ENCODE measurements around the gene EREG.

Gene EREG

DNA sequence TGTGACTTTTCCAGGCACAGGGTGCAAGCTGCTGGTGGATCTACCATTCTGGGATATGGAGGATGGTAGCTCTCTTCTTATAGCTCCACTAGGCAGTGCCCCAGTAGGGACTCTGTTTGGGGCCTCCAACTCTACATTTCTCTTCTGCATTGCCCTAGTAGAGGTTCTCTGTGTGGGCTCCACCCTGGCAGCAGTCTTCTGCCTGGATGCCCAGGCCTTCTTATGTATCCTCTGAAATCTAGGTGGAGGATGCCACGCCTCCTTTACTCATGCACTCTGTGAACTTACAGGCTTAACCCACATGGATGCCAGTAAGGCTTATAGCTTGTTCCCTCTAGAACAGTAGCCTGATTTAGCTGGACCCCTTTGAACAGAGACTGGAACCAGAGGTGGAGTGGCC lies 20.9 kb upstream of the EREG start:
- no peak for DNase-seq

DNA sequence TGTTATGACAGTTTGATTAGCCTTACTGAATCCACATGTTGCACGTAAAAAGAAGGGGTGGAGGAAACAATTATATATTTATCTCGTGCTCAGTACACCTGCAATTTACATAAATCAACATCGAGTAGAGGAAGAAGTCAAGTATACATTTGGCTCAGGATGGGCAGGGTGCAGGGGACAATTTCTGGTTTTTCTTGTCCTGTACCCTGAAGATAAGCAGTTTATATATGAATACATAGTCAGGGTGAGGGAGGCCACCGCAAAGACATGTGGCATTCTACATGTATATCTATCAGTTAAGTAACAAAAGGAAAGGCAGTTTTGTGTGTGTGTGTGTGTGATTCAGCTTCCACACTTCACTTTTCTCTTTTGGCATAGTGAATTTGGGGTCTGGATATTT lies 11.1 kb upstream of the EREG start:
- DNase-seq = no peak

DNA sequence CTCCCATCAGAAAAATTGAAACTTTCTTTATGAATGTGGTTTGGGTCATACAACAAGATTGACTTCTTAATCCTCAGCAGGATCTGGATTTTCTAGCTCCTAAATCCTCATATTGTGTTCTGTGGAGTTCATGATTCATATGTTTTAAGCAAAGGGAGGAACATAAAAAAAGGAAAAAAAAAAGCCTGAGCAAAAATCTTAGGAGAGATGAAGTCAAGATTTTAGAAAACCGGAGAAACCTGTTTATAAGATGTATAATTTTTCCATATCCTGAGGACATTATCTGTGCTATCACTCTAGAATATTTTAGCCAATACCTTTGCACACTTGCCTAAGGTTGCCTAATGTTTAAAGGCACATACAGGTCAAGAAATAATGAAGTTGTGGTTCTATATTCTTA lies 7.0 kb upstream of the EREG start:
- no peak for DNase-seq

DNA sequence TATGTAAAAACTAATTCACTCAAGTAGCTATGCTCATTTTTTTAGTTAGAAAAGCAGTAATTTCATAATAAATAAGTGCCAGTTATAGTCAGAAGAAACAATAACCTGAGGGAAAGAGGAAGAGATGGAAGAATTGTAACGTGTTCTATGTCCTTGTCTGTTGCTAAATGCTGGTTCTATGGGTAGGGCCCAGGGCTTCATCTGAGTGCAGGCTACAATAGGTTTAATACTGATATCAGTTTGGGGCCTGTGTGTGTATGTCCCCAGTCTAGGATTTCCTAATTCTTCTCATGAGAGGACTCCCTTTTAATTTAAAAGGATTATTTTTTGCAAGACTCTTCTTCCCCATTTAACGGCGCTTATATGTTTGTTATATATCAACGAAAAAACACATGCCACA lies 3.3 kb upstream of the EREG start:
- DNase-seq = no peak

DNA sequence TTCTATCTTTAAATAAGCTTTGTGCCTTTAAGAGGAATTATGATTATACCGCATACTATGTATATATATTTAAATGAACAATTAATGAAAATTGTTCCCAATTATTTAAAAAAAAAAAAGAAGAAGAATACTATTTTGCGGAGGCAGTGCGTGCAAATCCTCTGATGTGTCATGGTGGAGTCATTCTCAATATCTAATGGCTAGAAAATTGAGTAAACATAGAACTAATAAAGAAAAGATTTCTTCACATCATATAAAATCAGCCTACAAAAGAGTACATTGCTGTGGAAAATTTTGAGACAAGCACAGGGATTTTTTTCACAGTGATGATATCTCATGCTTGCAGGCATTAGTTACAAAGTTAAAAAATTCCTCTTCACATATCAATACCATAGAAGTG lies 2.6 kb upstream of the EREG start:
- no peak for DNase-seq

DNA sequence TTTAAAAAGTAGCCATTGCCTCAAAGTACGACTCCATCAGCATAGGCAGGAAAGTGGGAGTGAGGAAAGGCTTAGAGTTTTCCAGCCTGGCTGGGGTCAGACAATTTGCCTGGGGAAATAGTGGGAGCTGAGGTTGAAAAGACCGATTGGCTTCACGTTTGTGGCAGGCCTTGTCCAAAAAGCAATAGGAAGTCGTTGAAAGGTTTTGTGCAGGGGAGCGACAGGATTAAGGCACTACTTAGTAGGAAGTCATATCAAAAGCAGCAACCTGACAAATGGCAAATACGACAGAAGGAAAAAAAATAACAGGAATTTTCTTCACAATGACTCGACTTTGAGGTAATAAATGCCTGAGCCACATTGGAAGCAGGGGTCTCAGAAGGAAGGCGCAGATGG lies 691 bp upstream of the EREG start:
- DNase-seq = no peak

DNA sequence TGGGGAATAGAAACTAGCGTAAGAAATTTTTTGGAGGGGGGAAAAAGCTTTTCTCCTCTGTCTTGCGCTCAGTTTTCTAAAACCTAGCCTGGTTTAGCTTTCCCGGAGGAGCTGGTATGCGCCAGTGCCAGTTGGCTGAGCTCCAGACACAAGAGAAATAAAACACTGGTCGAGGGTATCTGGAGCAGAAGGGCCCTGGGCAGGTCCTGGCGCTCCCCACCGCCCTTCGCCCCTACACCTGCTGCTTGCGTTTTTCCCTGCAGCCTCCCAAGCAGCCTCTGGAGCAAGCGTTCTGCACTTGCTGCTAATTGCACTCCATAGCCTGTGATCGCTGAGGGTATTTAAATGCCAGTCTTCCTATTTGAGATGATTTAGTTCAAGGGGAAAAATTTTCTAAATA lies 816 bp downstream of the EREG start:
- peak in 4 of 51 donors; percentile 0 to 10 (median 4) for DNase-seq

DNA sequence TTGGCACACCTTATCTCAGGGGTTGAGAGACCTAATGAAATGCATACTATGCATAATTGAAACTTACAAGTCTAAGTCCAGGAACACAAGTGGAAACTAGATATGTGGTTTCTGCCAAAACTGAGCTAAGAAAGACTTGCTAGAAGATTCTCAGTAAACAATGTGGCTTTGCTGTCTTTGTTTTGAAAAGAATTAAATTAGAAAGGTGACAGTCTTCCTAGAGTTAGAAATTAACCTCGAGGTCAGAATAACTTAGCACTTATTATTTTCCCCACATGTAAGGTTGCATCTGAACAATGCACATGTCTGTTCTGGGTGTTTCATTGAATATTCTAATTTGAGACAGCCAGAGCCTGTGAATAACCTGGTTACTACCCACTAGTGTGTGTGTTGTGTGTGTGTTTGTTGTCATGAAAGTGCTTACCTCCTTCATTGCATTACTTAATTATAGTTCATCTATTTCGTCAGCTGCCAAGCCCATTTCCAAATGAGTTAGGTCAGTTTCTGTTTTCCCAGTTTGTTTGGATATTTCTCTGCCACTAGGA lies 1.5 kb downstream of the EREG start:
- no peak for DNase-seq

DNA sequence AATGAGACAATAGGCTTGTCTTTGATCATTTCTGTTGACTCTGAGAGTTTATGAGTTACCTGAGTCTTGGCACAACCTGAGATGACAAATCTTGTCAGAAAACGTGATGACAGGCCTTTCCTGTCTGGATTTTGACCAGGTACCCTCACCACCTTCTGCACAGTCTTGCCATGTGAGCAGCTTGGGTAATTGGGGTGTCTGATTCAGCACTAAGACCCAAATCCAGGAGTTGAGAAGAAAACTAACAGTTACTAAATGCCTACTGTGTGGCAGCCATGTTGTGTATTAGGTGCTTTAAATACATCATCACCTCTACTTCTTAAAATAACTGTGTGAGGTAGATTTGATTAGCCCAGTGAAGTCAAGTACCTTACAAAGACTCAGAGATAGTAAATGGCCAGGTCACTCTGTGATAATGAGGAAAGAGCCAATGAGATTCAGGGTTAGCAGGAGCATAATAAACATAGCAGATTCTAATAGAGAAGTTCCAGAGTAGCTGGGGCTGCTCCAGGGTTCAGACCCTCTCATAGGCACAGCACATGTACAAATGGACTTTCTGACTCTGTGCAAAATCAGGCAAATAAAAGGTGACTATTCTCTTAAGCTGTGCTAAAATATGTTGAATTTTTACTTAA lies 2.8 kb downstream of the EREG start:
- DNase-seq = no peak

DNA sequence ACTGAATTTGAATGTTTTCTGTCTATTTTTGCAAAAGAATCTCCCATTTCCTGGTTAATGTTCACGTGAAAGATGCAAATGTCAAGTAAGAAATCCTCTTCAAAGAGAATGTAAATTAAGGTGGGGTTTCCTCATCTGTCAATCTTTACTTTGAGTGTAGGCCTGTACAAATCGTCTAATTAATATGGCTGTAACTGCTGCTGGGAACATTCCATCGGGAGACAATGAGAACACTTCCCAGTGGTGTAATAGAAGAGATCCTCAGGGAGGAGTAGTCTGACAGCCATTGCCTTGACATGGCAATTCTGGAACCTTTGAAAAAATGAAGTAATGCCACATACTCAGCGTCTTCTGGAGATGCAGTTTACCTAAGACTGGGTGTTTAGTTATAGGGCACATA lies 3.7 kb downstream of the EREG start:
- DNase-seq = no peak

DNA sequence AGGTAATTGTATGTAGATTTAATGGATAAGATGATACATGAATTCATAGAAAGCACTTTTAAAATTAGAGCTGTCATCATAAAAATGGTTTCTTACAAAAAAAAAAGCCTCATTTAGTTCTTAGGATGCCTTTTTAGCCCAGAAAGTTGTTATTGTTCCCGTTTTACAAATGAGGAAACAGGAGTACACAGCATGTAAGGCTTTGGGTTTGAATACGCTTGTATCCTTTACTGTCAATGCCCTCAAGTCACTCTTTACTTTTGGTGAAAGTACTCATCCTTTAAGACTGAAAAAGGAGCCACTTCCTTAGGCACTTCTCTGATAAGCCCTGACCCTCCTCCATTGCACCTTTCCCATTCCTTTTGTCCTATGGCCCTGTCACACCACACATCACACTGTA lies 4.9 kb downstream of the EREG start:
- DNase-seq = no peak

DNA sequence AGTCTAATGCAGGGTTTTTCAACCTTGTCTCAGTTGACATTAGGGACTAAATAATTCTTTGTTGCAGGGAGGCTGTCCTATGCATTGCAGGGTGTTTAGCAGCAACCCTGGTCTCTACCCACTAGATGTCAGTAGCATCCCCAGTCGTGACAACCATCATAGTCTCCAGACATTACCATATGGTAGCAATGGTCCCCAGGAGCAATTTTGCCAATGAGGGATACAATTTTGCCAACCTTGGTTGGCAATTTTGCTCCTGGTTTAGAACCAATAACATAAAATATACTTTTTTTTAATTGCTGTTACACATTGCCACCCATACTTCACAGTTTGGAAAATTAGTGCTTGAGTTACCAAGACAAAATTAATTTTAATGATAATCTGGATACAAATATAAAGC lies 6.0 kb downstream of the EREG start:
- peak in 6 of 51 donors; percentile 2 to 8 (median 4) for DNase-seq

DNA sequence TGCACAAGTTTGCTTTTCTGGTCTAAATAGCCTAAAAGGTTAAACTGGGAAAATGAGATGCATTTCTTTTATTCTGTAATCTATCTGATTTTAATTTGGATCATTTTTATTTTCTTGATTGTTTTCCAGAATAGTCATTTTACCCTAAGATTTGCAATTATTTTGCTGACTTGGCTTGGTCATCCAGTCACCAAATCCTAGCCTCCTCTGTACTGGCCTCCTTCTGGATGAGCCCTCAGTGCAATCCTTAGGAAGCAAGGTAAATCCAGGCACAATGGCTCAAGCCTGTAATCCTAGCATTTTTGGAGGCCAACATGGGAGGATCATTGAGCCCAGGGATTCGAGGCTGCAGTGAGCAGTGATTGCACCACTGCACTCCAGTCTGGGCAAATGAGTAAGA lies 9.2 kb downstream of the EREG start:
- DNase-seq = no peak

DNA sequence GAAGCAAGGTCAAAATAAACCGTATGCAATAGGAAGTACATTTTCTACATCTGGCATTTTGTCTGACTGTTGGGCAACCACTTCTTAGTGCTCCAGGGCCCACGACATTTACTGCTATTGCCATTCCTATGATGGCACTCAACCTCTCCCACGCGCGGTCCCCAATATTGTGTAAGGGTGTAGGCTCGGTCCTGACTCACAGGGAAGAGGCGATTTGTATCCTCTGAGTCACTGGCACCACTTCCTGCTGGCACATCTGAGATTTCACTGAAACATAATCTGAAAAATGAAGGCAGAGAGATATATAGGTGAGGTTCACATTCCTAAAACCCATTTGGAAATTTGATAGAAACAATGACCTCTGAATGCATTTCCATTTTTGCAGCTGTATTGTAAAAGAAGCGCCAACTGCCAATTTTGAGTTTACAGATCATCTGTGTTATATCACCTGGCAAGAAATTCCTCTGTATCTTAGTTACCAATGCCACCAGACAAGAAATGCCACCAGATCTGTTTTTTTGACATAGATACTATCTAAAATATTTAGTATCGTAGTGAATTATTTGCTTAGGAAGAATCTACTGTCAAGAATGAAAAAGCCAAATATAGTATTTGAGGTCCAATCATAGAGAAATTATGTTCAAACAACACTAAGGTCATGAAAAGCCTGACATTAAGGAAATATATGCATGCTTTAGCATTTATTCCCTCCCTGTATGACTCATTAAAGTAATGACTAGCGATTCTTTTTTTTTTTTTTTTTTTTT lies 9.8 kb downstream of the EREG start:
- peak in 1 of 51 donors; percentile 9 for DNase-seq

DNA sequence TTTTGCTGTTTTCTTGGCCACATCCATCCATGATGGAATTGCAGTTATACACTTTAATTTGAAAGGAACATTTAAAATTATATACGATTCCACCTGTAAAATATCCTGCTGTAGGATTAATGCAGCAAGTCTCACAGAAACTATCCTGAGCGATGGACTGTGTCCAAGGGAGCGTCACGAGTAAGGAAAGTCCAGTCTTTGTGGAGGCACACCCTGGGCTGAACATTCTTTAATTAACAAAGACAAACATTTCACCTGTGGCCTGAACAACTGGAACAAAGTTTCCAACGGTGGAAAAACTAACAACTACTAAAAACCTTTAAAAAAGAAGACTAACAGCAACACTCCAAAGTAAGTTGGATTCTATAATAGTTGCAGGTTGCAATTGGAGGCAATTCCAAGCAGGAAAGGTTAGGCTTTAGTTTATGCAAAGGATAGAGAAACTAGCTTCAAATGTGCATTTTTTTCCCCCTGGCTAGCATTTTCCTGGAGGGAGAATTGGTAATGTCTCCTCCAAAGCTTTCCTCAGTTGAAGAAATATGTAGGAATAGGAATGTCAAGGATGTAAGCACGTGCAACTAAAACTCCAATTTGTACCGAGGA lies 11.0 kb downstream of the EREG start:
- no peak for DNase-seq

DNA sequence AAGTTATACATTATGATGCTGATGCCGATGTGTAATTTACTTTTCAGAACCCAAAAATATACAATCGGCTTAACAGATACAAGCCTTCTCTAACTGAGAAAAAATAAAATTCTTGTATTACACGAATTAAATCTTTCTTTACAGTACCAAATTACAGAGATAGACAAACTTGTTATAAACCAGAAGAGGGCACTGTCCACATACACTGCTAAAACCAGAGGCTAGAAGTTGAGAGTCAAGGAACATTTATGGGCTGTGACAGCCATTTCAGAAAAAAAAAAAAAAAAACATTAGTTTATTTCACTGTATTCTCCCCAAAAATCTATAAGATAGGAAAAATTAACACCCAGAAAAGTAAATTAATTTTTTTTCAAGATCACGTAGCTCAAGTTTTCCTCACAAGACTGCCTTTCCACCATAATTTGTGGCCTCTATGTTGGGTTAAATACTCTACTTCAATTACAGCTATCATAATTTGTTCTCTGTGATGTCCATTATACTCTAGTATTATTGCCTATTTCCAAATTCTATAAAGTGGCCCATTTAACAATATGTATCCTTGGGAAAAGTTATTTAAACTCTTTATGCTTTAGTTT lies 12.0 kb downstream of the EREG start:
- peak in 1 of 51 donors; percentile 7 for DNase-seq

DNA sequence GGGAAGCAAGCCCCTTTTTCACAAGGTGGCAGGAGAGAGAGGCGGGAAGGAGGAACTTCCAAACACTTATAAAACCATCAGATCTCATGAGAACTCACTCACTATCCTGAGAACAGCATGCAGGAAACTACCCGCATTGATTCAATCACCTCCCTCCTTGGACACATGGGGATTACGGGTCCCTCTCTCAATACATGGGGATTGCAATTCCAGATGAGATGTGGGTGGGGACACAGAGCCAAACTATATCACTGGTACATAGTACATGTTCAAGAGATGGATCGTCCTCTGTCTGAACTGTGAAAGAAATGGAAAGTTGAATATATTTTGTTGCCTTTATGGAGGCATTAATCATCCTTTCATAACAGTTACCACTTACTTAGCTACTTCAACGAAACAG lies 12.8 kb downstream of the EREG start:
- DNase-seq = no peak

DNA sequence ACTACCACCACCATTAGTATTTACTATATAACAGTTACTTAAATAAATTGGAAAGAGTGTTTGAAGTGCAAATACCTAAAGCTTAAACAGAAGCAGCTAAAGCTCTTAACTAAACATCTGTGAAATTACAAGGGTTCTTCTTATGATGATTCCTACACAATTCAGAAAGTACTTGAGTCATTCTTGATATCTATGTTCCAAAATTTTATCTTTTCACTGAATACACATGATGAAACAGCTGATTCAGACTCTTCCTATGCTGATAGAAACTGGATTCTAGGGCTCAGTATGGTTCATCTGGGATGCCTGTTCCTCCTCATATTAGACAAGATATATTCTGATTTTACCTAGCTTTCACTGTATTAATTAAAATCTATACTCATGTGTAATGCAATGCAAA lies 13.6 kb downstream of the EREG start:
- no peak for DNase-seq

DNA sequence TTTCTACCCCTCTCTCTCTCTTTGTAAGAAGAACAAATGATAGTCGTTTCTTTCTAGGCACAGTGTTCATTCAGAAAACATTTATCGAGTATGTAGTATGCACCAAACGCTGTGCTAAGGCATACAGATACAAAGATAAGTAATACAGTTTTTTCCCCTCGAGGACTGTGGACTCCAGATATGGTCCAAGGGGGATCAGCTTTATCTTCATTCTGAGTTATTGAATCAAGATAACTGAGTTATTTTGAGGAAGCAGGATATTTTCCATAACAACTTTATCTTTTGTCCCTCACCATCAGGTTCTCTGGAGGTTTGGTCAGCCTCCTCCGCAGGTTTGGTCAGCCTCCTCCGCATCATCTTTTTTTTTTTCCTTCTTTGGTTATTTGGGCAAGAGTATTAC lies 15.0 kb downstream of the EREG start:
- no peak for DNase-seq

DNA sequence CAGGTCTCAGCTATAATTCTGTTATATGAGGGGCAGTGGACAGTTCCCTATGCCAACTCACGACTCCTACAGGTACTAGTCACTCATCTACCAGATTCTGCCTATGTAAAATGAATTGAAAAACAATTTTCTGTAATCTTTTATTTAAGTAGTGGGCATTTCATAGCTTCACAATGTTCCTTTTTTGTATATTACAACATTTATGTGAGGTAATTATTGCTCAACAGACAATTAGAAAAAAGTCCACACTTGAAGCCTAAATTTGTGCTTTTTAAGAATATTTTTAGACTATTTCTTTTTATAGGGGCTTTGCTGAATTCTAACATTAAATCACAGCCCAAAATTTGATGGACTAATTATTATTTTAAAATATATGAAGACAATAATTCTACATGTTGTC lies 20.4 kb downstream of the EREG start:
- DNase-seq = no peak

DNA sequence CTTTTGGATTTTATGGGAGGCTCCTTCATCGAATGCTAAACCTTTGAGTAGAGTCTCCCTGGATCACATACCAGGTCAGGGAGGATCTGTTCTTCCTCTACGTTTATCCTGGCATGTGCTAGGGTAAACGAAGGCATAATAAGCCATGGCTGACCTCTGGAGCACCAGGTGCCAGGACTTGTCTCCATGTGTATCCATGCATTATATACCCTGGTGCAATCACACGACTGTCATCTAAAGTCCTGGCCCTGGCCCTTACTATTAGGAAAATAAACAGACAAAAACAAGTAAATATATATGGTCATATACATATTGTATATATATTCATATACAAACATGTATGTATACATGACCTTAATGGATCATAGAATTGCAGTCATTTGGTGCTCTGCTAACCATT lies 21.2 kb downstream of the EREG start:
- DNase-seq = no peak

DNA sequence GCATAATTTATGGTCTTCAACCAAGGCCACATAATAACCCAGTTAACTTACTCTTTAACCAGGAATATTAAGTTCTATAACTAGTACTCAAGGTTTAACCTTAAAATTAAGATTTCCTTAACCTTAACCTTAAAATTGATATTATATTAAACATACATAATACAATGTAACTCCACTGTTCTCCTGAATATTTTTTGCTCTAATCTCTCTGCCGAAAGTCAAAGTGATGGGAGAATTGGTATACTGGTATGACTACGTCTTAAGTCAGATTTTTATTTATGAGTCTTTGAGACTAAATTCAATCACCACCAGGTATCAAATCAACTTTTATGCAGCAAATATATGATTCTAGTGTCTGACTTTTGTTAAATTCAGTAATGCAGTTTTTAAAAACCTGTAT lies 22.8 kb downstream of the EREG start:
- no peak for DNase-seq

DNA sequence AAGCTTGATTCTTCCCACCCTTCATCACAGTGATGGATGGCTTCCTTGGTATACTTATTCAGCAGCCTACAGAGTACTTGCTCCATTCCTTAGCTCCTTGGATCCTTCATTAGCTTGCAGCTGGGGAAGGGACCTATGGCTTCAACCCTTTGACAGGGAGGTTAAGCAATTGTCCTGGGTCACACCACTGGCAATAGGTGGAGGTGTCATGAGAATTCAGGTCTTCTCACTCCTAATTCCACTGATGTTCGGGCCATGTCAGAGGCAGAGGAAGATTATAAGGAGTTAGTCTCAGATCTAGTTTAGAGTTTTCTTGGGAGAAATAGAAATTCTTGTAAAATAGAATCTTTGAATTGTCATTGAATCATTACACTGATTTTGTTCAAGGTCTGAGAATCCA lies 24.5 kb downstream of the EREG start:
- DNase-seq = no peak
